Measurements from ENCODE around the gene CIROP.

- TF ChIP-seq CTCF (IDR thresholded peaks at IDR 0.05) = no peak
- TF ChIP-seq POLR2A (IDR thresholded peaks at IDR 0.05) = no peak
Observed at GRCh38 chr14:23119363-23120327, 14.9 kb upstream of the CIROP start.

All from testis (tissue), 2 donors.